ENCODE measurements around the gene CERS3. TPM values are rescaled to one million over a fixed set of nuclear protein-coding genes. Genes with fewer than 3 reads are reported as not detected.

Gene CERS3
- total and polyA plus RNA-seq, 3 donors from 2014 or later = 13.4 to 48.6 (median 17.8) TPM

DNA sequence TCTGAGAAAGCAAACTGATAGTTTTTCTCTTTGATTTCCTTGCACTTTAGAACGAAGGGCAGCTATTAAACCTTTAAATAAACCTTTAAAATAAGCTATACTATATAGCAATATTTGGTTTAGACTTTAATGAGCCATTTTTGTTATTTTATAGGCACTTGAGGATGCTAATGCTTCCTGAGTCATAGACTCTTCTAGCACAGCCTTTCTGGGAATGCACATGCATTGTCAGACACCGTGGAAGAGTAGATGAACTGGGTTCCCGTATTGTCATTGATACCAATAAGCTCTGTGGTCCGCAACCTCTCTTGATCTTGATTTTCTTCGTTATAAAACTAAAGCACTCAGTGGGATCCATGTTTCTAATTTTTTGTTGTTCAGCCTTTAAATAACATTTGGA, 27.6 kb downstream of the CERS3 start:
- WGBS, 2 donors = 87 to 93% methylated on average over 5 of the region's 5 CpGs
- no peaks in the 10 kb centered on the region for H3K36me3 ChIP-seq (ENCODE audit: low read depth, missing control alignments)
- H3K4me3 ChIP-seq = no peak overlapping the region
- H3K4me1 ChIP-seq = no peaks in the 10 kb centered on the region
- DNase-seq = no peak
- H3K27ac ChIP-seq = no peak overlapping the region
- H3K27me3 ChIP-seq = no peaks in the 10 kb centered on the region
- TF ChIP-seq, protein P1, sequence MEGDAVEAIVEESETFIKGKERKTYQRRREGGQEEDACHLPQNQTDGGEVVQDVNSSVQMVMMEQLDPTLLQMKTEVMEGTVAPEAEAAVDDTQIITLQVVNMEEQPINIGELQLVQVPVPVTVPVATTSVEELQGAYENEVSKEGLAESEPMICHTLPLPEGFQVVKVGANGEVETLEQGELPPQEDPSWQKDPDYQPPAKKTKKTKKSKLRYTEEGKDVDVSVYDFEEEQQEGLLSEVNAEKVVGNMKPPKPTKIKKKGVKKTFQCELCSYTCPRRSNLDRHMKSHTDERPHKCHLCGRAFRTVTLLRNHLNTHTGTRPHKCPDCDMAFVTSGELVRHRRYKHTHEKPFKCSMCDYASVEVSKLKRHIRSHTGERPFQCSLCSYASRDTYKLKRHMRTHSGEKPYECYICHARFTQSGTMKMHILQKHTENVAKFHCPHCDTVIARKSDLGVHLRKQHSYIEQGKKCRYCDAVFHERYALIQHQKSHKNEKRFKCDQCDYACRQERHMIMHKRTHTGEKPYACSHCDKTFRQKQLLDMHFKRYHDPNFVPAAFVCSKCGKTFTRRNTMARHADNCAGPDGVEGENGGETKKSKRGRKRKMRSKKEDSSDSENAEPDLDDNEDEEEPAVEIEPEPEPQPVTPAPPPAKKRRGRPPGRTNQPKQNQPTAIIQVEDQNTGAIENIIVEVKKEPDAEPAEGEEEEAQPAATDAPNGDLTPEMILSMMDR (IDR thresholded peaks at IDR 0.05) = no peak
- no peak for TF ChIP-seq POLR2A (IDR thresholded peaks at IDR 0.05)
- intact Hi-C loops (cut with DNase I; ENCODE audit: low total_unique reads) = no loop called here
- no peaks in the 10 kb centered on the region for H3K9me3 ChIP-seq

DNA sequence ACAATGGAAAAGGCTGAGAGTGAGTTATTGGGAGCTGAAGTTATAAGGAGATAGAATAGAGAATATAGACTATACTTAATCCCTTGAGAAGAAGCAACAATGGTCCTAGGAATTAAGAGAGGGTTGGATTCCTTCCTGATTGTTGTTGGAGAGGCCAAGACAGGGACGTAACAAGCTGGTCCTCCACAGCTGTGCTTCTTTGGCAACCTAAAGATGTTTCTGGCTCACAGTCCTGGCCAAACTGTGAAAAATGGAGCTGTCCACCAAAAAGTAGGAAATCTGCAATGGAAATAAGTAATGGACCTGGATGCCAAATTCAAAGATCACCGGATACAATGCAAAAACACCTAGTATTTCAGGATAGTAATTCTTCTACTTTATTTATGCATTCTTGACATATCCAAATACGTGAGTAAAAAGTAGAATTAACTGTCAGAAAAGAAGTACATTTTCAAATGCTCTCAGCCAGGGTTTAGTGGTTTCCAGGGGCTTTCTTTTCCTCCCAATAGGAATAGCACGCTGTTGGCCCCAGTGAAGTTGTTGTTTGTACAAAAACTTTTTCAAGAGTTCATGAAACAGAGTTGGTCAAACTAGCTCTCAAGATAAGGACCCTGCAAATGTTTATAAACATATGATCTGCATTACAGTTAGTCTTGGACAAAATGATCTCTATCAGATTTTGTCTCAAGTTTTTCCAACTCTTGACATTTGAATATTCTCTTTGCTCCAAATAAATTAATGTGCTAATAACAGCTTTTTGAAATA, 28.3 kb downstream of the CERS3 start:
- no peaks in the 10 kb centered on the region for H3K27me3 ChIP-seq
- TF ChIP-seq, protein P1 (IDR thresholded peaks at IDR 0.05) = no peak
- no peak for TF ChIP-seq POLR2A (IDR thresholded peaks at IDR 0.05)
- no peak for DNase-seq
- no peaks in the 10 kb centered on the region for H3K36me3 ChIP-seq (ENCODE audit: low read depth, missing control alignments)
- H3K4me3 ChIP-seq = no peak overlapping the region
- intact Hi-C loops (cut with DNase I; ENCODE audit: low total_unique reads) = no loop called here
- WGBS, 2 donors = 56 to 59% methylated on average over 4 of the region's 4 CpGs
- no peak overlapping the region for H3K27ac ChIP-seq
- no peaks in the 10 kb centered on the region for H3K4me1 ChIP-seq
- no peaks in the 10 kb centered on the region for H3K9me3 ChIP-seq

DNA sequence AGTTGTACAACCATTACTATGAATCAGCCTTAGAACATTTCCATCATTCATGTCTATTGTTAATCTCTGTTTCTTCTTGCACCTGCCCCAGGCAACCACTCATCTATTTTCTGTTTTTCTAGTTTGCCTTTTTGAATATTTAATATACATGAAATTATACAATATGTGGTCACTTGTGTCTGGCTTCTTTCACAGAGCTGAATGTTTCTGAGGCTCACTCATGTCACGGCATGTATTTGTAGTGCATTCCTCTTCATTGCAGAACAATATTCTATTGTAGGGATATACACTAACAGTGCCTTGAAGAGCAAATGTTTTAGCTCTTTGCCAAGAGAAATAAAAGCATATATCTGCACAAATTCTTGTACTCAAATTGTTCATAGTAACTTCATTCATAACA, 32.9 kb downstream of the CERS3 start:
- H3K9me3 ChIP-seq = no peaks in the 10 kb centered on the region
- no peak for DNase-seq
- H3K27ac ChIP-seq = no peak overlapping the region
- no peaks in the 10 kb centered on the region for H3K27me3 ChIP-seq
- no peak for TF ChIP-seq POLR2A (IDR thresholded peaks at IDR 0.05)
- TF ChIP-seq, protein P1 (IDR thresholded peaks at IDR 0.05) = no peak
- H3K4me1 ChIP-seq = no peaks in the 10 kb centered on the region
- H3K4me3 ChIP-seq = no peak overlapping the region
- intact Hi-C loops (cut with DNase I; ENCODE audit: low total_unique reads) = no loop called here
- no peaks in the 10 kb centered on the region for H3K36me3 ChIP-seq (ENCODE audit: low read depth, missing control alignments)
- 85 to 94% methylated on average over 1 of the region's 1 CpG for WGBS, 2 donors

DNA sequence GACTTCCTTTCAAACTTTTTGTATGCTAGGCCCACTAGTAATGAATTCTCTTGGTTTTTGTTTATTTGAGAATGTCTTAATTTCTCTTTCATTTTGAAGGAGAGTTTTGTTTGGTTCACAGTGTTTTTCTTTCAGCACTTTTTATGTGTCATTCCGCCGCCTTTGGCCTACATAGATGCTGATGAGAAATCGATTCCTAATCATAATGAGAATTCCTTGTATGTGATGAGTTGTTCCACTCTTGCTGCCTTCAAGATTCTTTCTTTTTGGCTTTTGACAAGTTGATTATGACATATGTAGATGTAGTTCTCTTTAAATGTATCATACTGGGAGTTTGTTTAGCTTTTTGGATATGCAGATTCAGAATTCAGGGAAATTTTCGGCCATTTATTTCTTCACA, 35.5 kb downstream of the CERS3 start:
- Histone ChIP-seq H3K27ac (no peak overlapping the region), H3K36me3 (ENCODE audit: low read depth, missing control alignments) (no peaks in the 10 kb centered on the region), H3K9me3 (no peaks in the 10 kb centered on the region), H3K4me1 (no peaks in the 10 kb centered on the region), H3K4me3 (no peak overlapping the region), H3K27me3 (no peaks in the 10 kb centered on the region)
- no peak for DNase-seq
- intact Hi-C loops (cut with DNase I; ENCODE audit: low total_unique reads) = no loop called here
- TF ChIP-seq, protein P1 (IDR thresholded peaks at IDR 0.05) = no peak
- no peak for TF ChIP-seq POLR2A (IDR thresholded peaks at IDR 0.05)
- WGBS, 2 donors = 91 to 94% methylated on average over 4 of the region's 4 CpGs

DNA sequence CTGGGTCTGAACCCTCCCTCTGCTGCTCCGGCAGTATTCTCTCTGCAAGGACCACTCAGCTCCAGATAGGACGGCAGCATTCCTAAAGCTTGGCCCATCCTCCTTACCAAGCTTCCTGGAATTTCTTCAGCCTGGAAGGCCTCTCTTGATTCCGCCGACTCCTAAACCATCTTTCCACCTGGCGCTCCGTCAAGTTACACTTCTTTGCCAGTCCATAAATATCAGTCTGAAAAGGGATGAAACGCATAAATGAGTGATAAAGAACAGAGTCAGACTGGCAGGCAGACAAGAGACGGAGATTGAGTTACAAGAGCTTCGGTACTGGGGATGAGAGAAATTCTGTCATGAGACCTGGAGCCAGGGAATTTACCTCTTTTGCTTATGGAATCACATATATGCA, 44.3 kb downstream of the CERS3 start:
- H3K27ac ChIP-seq = no peak overlapping the region
- 75% methylated on average over 9 of the region's 9 CpGs for WGBS, 2 donors

More for the DNA sequence above, 44.3 kb downstream of the CERS3 start:
- DNase-seq = no peak
- Histone ChIP-seq H3K9me3 (no peaks in the 10 kb centered on the region), H3K4me3 (no peak overlapping the region), H3K4me1 (no peaks in the 10 kb centered on the region), H3K36me3 (ENCODE audit: low read depth, missing control alignments) (no peaks in the 10 kb centered on the region), H3K27me3 (no peaks in the 10 kb centered on the region)
- intact Hi-C loops (cut with DNase I; ENCODE audit: low total_unique reads) = no loop called here
- TF ChIP-seq, protein P1 (IDR thresholded peaks at IDR 0.05) = no peak
